T-helper 1 cell (primary cell): ENCODE measurements around the gene TMEM186.
"Not testable (repeated sequence)": the region's sequence is repeated elsewhere in the genome, so short reads cannot be mapped to it uniquely, and the experiment has no call there.

Experiments used
- DNase-seq, 5 donors: peaks; one replicate each; pipeline ENCODE4 v3.0.0-alpha.2; 2012 to 2020
- total RNA-seq, 4 donors: gene quantifications; one replicate each; lab custom pipeline; 2026; lab: John Stamatoyannopoulos, UW

Gene TMEM186, protein sequence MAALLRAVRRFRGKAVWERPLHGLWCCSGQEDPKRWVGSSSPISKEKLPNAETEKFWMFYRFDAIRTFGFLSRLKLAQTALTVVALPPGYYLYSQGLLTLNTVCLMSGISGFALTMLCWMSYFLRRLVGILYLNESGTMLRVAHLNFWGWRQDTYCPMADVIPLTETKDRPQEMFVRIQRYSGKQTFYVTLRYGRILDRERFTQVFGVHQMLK
- total RNA-seq = 1.2 to 3.8 (median 1.7) reads per million in 4 donors

DNA sequence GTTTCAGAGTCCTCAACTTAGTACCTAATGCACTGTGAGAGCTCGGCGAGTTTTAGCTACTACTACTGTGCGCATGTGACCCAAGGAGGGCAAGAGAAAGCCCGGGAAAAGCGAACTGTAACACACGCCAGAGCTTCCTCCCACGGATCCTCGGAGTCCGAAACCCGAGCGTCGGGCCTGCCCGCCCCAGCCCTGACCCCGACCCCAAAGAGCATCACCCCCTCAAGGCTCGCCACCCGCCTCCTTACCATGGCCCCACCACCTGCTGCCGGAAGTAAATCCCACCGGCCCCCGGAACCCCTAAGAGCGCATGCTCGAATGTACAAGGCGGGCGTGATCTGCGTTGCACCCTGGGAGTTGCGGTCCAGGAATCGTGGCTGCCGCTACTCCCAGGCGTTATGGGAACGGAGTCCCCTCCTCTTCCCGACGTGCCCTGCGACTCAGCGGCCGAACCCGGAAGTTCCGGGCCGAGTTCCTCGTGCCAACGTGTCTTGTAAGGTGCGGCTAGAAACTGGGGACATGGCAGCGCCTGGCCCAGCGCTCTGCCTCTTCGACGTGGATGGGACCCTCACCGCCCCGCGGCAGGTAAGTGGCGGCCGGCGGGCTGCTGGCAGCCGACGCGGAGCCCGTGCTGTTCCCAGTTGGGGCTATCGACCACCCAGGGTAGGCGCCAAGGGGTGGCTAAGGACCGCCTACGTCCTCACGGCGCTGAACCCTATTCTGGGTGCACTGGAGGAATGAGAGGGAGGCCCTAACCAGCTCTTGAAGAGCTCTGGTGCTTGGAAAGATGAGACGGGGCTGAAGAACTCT is at the start of gene TMEM186, which contains the start of gene PMM2:
TSS of gene TMEM186 (minus strand) at position 276 of the 810 bp plus-strand sequence. CDS start at position 251, 25 bp downstream.
TSS of gene PMM2 (plus strand) at position 476 of the 810 bp plus-strand sequence. CDS start at position 520, 44 bp downstream.
- peak; percentile 91 to 97 (median 94) for DNase-seq

DNA sequence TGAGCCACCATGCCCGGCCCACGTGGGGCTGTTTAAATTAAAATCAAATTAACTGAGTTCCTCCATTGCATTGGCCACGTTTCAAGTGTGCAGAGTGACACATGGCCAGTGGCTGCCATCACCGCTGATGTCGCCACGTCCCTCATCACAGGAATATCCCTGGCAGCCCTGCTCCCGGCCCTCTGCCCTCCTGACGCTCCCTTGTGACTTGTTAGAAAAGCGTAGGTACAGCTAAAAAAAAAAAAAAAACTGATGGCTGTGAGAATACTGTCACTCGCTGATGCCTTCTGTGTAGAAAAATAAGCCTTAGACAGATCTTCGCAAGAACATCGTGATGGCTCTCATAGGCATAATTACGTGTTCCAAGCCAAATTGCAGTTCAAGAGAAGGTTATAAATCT is 49.7 kb upstream of the TMEM186 start:
- no peak for DNase-seq

DNA sequence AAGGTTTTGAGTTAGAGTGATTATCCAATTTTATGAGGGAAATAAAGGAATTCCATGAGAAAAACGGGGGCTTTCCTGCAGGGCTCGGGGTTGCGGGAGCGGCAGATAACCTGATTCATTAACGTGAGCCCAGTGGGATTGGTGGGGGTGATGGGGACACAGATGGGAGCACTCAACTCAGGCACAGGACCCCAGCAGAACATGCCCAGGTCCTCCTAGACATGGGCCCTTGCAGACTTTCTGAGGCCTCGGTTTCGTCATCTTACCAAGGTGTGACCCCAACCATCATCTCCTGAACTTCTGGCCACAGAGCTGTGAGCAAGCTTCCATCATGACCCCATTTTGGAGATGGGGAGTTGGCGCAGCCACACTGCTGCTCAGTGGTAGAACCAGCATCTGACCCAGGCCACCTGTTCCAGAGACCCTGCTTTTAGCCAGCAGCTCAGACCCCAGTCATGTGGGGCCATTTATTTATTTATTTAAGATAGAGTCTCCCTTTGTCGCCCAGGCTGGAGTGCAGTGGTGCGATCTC is 49.0 kb upstream of the TMEM186 start:
- DNase-seq = no peak

DNA sequence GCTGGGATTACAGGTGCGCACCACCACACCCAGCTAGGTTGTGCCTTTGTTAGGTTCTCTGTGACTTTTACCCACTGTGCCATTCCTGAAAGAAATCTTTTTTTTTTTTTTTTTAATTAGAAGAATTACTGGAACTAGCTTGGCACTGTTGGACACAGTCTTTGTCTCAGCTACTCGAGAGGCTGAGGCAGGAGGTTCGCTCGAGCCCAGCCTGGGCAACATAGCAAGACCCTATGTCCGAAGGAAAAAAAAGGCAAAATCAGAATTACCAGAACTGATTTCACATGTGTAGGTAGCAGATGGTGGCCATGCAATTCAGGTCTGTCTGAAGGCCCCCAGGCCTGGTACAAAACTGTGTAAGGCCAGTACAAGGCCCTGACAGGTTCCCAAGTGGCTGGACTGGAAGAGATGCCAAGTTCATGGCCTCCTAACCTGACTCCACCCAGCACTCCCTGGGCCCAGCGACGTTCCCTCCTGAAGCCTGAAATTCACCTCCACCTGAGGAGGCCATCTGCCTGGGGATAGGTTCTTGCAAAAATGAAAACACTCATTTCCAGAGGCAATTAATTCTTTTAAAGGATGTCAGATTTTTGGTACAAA is 48.4 kb upstream of the TMEM186 start:
- DNase-seq = no peak

DNA sequence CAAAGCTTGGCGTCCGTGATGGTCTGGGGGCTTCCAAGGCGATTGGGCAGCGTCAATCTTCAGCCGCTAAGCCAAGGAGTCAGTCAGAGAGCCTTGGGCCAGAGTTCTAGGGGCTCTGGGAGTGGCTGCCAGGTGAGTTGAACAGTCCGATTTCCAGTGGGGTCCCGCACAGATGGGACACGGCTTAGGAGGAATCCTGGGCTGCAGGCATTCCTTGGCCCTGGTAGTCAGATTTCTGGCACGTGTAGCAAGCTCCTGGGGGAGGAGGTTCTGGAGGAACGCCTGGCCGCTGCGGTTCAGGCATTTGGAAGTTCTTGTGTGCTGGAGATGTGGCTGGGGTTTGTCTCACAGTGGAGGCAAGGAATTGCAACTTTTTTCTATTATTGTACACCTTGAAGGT is 45.9 kb upstream of the TMEM186 start:
- not testable (repeated sequence) for DNase-seq

DNA sequence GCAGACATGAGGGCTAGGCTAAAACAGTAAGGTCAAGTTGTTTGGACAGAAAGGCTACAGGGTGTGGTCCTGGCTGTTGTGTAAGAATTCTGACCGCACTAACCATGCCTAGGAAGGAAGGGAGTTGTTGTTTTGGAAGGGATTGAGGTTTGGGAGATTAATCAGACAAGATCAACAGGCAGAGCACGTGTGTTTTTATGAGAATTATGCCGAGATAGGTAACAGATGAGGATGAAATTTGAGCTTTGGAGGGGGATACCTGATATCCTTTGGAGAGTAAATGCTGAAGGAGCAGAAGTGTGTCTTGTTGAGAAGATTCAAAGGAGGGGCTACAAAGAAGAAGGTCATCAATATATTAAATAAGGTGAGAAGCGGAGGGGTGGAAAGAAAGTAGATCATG is 44.6 kb upstream of the TMEM186 start:
- DNase-seq = not testable (repeated sequence)

DNA sequence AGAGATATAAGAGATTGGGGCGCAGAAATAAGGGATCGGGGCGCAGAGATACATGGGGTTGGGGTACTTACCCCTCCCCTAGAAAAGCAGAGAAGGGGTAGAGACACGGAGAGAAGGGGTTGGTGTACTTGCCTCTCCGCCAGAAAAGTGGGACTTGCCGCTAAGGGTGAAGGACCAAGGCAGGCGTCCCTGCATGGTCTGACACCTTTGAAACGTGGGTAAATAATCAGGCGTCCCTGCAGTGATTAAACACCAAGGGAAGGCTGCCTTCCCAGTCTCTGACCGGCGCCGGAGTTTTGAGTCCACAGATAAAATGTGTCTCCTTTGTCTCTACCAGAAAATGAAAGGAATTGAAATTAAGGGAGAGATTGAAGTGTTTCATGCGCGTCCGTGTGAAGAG is 40.2 kb upstream of the TMEM186 start:
- not testable (repeated sequence) for DNase-seq

DNA sequence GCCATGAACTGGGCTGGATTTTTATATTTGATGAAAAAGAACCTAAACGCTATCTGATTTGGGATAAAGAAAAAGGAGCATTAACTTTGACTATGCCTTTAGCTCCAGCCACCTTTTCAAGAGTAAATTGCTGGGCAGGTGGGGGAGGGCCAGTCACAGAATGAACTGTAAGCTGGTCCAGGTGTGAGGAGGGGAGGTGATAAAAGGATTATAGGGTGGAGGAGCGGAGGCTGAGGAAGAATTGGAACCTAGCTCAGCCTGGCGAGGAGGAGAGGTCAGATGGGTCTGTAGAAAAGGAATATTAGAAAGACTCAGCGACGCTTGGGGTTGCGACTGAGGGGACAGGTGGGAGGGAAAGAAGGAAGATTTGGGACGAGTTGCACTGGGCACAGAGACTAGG is 39.4 kb upstream of the TMEM186 start:
- DNase-seq = not testable (repeated sequence)

DNA sequence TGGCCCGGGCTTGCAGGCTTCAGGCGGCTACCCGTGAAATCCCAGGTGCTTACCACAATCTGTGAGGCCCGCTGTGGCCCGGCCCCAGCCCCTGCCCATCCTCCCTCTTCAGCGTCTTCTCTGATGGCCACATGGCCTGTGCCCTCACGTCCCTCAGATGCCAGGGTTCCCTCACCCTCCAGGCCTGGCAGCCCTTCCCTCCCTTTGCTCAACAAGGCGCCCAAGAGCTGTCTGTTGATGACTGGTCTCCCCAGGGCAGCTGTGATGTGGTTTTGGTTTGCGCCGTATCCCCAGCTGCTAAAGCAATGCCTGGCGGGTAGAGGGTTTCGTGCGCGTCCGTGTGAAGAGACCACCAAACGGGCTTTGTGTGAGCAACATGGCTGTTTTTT is 35.3 kb upstream of the TMEM186 start:
- DNase-seq = no peak

DNA sequence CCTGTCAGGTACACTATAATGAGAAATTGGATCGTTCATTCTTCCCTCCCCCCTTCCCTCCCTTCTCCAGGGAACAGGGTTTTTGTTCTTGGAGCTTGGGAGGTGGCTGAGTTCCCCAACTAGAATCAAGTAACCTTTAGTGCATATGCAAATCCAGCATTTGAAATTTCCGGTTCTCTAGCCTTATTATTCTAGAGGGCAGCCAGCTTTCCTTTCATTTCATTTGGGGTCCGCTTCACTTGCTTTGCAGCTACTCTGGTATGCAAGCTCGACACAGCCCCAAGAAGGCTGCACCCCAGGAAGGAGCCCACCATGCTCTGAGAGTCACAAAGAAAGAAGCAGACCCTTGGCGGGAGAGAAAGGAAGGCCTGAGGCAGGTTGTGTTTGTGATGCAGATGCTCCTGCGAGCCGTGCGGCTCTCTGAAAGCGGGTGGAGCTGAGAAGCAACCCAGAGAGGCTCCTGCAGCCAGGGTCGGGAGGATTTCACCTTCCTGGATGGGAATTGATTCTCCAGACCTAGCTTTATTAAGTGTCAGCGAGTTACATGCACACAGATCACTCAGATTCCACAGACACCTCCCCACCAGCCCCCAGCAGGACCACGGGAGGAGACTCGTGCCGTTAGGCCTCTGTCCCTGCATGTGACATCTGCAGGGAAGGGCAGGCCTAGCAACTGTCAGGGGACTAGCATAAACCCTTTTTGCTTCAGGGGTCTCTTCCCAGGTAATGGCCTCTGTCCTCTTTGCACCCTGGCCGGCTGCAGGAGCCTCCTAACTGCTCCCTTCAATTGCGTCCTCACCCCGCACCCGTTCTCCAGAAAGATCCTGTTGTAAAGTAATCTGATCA is 34.7 kb upstream of the TMEM186 start:
- no peak for DNase-seq

DNA sequence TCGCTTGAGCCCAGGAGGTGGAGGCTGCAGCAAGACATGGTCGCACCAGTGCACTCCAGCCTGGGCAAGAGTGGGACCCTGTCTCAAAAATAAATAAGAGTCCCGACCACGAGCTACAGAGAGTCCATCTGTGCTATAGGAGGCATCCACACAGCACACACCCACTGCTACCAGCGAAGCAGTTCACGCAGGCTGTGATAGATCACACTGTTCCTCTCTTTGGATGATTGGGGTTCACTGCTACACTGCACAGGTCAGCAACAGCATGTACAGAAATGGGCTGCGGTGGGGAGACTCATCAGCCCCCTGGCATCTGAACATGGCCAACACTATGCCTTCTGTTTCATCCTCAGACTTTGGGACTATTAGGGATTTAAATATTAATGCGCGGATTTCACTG is 34.0 kb upstream of the TMEM186 start:
- DNase-seq = no peak

DNA sequence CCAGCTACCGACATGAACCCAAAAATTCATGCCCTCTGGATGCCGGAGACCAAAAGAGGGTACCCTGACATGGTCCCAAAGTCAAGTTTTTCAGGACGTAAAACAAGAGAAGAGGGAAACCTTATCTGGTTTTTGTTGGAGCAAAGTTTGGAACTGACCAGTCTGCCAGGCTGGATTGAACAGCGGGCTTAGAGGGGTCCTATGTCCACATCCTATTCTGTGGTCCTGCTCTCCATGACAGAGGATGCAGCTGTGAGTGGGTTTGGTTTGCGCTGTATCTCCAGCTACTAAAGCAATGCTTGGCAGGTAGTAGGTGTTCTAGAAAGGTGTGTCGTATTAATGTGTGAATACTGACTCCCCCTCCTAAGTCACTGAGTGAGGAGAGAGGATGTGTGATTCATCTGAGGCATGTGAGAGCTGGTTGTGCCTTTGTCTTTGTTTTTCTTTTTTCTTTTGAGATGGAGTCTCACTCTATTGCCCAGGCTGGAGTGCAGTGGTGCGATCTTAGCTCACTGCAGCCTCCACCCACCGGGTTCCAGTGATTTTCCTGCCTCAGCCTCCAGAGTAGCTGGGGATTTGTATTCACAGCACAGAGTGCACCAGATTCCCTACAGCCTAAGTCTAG is 31.2 kb upstream of the TMEM186 start:
- no peak for DNase-seq

DNA sequence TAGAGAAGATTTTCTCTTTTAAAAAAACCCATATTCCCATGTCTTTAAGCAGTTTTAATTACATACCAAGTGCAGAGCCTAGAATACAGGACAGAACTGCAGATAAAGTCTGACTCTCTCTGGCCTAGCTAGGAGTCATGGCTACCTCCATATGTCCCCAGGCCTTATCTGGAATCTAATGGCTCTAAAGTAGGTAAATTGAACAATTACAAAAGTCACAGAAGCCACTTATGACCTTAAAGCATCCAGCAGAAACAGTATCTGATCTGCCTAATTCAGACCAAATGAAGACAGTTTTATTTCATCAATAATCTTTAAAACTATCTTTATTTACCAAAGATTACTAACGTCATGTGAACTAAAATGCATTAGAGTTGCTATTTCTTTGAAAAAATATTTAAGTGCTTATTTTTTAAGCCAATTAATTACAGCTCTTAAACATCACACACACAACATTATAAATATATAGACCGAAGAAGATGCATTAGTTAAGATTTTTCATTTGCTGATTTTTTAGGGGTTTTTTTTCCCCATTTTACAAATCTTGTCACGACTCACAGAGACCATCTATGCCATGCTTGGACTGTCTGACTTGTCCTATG is 28.9 kb upstream of the TMEM186 start:
- no peak for DNase-seq

DNA sequence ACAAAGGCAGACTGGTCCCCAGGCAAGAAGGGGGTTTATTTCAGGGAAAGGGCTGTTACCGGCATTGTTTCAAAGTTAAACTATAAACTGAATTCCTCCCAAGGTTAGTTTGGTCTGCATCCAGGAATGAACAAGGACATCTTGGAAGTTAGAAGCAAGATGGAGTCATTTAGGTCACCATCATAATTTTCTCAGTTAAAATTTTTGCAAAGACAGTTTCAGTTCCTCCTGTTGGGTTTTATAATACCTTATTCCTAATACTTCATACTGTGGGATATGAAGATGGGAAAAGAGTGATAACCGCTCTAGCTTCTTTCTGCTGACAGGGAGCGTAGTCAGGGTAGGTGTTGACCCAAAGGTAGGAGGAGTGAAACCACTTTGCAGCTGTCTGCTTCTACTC is 25.0 kb upstream of the TMEM186 start:
- DNase-seq = no peak

DNA sequence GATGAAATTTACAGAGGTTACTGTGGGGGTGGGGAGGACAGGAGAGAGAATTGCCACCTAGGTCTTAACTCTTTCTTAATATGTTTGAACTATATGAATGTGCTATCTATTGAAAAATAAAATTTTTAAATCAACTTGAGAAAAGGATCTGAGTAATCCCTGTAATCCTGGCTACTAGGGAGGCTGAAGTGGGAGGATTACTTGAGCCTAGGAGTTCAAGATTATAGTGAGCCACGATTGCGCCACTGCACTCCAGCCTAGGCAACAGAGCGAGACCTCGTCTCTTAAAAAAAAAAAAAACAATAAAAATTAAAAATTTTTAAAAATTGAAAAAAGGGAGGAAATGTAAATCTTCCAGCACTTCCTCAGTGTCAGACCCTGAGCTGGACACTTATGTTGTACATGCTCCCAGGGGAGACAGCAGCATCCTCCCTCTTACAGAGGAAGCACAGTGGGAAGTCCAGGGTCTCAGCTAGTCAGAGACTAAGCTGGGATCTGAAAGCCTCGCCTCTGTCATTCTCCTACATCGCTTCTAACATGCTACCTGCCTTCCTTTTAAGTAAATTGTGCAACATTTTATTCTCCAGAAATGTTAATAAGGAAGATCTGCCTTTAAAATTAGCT is 22.1 kb upstream of the TMEM186 start:
- DNase-seq = no peak

DNA sequence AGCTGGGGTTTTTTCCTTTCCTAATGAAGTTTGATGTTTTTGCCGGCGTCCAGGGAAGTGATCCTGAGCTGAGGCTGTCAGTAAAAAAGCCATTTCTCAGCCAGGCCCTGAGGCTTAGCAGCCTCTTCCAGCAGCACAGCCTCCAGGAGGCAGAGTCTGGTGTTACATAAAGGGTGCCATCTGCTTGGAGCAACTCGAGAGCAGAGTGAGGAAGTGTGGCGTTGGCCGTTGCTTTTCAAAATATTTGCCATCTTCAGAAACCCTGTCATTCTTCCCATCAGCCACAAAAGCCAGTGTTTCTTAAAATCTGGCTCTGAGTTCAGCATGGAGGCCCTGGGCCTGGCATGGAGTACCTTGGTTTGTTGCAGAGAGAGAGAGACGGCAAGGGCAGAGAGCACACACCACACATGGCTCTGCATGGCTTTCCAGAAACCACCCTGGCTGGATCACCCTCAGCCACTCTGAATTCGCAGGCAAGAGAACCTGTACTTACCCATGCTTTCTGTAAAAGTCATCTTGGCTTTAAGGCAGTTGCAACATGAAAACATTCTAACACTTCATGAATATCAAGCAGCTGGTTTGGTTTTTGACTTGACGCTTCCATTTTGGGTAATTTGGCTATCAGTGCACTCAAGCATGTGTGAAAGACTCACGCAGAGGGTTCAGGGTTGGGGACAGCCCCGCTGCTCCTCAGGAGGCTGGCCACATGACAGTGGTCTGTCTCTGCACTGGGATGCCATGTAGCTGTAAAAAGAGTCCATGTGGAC is 21.2 kb upstream of the TMEM186 start:
- DNase-seq = no peak

DNA sequence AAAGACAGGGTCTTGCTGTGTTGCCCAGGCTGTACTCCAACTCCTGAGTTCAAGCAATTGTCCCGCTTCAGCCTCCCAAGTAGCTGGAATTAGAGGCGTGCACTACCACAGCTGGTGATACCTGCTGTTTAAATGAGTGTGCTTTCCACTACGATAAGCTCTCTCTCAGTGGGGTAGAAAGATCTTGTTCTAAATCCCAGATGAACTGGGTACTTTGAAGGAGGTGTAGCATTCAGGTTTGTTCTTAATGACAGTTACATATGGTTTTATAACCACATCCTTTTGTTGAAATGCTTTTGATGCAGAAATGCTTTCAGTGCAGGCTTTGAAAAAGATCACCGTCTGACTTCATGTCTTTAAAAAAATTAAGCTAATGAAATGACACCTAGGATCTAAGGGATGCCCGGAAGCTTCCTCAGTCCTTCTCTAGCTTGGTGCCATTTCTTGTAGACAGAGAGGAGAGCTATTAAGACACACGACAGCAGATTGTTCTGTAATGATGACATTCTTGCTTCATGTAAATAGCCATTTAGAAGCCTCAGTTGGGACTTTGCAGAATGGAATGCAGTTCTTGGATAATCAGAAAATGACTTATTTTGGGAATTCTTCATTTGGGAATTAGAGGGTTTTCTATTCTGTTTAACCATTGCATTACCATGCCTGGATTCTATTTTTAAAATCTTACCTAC is 19.7 kb upstream of the TMEM186 start:
- peak in 1 of 5 donors; percentile 71 for DNase-seq

DNA sequence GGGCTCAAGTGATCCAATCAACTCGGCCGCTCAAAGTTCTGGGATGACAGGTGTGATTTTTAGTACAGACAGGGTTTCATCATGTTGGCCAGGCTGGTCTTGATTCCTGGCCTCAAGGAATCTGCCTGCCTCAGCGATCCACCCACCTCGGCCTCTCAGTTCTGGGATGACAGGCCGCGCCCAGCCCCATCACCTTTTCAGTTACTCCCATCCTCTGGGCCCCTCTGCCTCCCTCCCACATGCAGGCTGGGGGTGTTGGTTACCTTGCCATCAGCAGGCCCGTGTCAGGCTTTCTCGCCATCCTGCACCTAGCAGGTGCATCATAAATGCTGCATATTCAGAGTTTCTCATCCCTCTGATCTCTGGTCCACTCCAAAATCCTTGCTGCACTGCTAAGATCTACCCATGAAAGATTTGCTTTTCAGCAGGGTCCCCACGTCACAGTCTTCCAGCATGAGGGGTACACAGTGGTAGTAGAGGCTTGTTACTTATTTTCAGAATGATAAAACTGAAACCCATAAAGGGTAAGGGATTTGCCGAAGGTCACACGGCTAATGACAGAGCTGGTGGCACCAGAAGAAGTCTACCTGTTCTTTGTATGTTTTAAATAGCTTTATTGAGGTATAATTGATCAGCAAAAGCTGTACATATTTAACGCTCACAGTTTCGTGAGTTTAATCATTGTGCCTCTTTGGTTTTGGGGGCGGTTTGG is 16.8 kb upstream of the TMEM186 start:
- no peak for DNase-seq
